WI38 (cell line): Measurements from ENCODE around the gene ADAM17.

Experiments used
- H3K4me3 ChIP-seq: 2 replicates; pipeline ENCODE4 v1.5.1; 2011; ENCODE audit warnings: low read depth, mild to moderate bottlenecking, control low read depth, low read length
- CTCF ChIP-seq: IDR thresholded peaks from 2 replicates; pipeline ENCODE4 v1.5.1; 2012; ENCODE audit warnings: low read depth, mild to moderate bottlenecking, control low read depth, low read length

ADAM17 gene

DNA sequence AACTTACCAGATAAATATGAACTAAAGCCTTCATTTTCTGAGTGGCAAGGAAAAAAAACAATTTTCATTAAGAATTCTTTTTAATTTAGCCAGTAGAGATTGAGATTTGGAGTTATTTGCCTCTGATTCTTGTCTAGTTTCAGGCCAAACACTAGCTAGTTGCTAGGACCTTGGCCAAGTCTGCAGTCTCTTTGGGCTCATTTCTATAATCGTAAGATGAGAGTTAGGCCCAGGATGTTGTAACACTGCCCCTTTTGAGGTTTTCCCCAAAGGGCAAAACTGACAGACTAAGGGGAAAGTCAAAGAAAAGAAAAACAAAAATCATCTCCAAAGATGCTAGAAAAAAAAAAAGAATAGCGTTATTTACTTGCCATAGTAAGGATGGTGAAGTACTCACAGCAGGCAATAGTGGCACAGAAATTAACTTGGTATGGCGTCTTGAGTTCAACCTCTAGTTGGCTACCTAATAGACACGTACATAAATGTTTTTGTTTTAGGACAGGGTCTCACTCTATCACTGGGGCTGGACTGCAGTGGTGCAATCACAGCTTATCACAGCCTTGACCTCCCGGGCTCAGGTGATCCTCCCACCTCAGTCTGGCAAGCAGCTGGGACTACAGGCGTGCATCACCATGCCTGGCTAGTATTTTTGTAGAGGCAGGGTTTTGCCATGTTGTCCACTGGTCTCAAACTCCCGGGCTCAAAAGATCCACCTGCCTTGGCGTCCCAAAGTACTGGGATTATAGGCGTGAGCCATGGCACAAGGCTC is 23.0 kb upstream of the ADAM17 start:
- H3K4me3 ChIP-seq: no peak overlapping the region
- TF ChIP-seq CTCF: no peak

DNA sequence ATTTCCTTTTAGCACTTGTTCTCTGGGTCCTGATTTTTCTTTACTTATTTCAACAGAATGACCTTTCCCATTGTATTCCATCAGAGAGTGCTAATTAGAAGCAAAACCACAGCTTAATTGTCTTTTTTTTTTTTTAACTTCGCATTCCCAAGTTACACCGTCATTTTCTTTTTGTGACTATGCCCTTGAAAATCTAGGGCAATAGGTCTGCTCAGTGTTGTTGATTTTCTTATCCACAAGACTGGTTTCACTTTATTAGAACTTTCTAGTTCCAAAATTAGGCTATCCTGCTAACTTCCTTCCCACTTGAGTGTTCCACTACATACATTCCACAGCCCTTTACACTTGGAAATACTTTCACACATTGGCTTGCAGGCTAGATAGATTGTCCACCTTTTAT is 18.7 kb upstream of the ADAM17 start:
- no peak for TF ChIP-seq CTCF
- H3K4me3 ChIP-seq: no peak overlapping the region

- no peak for TF ChIP-seq CTCF
- H3K4me3 ChIP-seq: no peak overlapping the region
These were observed 18.2 kb upstream of the ADAM17 start for GRCh38 chr2:9573840-9574239.

DNA sequence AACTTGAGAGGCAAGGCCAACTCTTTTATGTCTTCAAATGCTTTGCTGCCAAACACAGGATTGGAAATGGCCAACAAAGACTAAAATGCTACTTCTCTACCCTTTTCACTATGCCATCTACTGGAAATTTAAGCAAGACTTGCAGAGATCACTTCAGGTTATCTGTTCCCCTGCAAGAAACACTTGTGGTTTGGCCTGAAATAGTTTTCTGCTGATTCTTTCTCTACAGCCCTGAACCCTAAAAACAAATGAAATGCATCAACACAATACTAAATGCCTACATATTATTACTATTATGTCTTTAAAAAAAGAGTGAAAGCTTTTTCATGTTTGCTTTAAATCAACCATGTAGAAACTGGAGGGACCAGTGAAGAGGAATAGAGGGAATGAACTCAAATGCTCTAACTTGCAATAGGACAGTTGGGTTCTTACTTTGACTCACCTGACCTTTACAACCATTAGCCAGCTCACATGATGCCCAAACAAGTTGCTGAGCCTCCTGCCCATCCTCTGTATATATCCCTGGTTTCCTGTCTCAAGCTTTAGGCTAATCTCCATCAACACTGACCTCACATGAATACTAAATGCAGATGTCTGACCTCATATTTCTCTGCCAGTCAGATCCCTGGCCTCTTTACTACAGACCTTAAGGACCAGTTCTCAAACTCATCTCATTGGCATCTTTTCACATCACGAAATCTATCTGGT is 17.5 kb upstream of the ADAM17 start:
- no peak overlapping the region for H3K4me3 ChIP-seq
- TF ChIP-seq CTCF: no peak

GRCh38 chr2:9570182-9571060 is 14.8 kb upstream of the ADAM17 start:
- TF ChIP-seq CTCF: no peak
- no peak overlapping the region for H3K4me3 ChIP-seq

- H3K4me3 ChIP-seq: no peak overlapping the region
- no peak for TF ChIP-seq CTCF
These were observed 10.0 kb upstream of the ADAM17 start for GRCh38 chr2:9565436-9566153.
